Left lung (tissue), 10 donors: Measurements from ENCODE around the gene LHFPL3. TPM values are rescaled to one million over a fixed set of nuclear protein-coding genes. Genes with fewer than 3 reads are reported as not detected.

ENCODE experiments used
- ATAC-seq: fragments of 200-7000 bp; cut with Tn5 transposase; one replicate; pipeline ENCODE4 v1.9.1; 2020; ENCODE audit warnings: moderate library complexity
- DNase-seq, 4 donors: peaks; one replicate each; pipeline ENCODE4 v3.0.0-alpha.2; 2013 to 2020
- H3K27ac ChIP-seq, 2 donors: fragments of 200-600 bp; sonication (generic) in 1 of 2; one replicate each; pipeline versions ENCODE4 v1.5.0 to v1.8.0; 2020 to 2021
- H3K27me3 ChIP-seq, 2 donors: fragments of 200-600 bp; sonication (generic) in 1 of 2; one replicate each; pipeline versions ENCODE4 v1.5.0 to v1.8.0; 2020 to 2021
- H3K36me3 ChIP-seq, 2 donors: fragments of 200-600 bp; sonication (generic) in 1 of 2; one replicate each; pipeline versions ENCODE4 v1.5.0 to v1.8.0; 2020 to 2021
- H3K4me1 ChIP-seq, 2 donors: fragments of 200-600 bp; one replicate each; pipeline ENCODE4 v1.8.0; 2021
- H3K4me3 ChIP-seq, 2 donors: fragments of 200-600 bp; sonication (generic) in 1 of 2; one replicate each; pipeline versions ENCODE4 v1.5.0 to v1.8.0; 2020 to 2021; ENCODE audit warnings: mild to moderate bottlenecking in 1 of 2
- H3K9me3 ChIP-seq, 2 donors: fragments of 200-600 bp; sonication (generic) in 1 of 2; one replicate each; pipeline versions ENCODE4 v1.5.0 to v1.8.0; 2020 to 2021
- CTCF ChIP-seq, 2 donors: fragments of 200-600 bp; sonication (generic) in 1 of 2; IDR thresholded peaks; one replicate each; pipeline versions ENCODE4 v1.5.0 to v1.8.0; 2021; ENCODE audit warnings: antibody characterized with exemption in 2 of 2
- intact Hi-C, 2 donors: fragments of 100-400 bp; cut with DNase I; formaldehyde crosslinking; loops; one replicate each; pipeline versions ENCODE4 v1.11.2 to v1.14.2; 2022
- polyA plus RNA-seq, 6 donors: library from polyadenylated mRNA; unstranded; fragments of 120-200 nt; gene quantifications; one replicate each; pipeline ENCODE4 v1.2.1, GENCODE V29; 2013; ENCODE audit not compliant: insufficient read length in 6 of 6
- total RNA-seq, 2 donors: library from RNA; stranded (reverse); fragmentation: NEBNext Ultra II Directional; extraction: Animal tissue kit (Norgen Biotek cat#: 25700); gene quantifications; one replicate each; pipeline ENCODE4 v1.2.1, GENCODE V29; 2021
- donor health status: DM: no; HTN: yes; CAD: no.
- donor health status: DM: no; HTN: no; CAD: no.

The LHFPL3 gene
- total and polyA plus RNA-seq, 8 donors: 1.0 to 3.7 (median 2.5) TPM; not detected in 2

- ATAC-seq (no peak), DNase-seq (no peak)
- H3K9me3 ChIP-seq: no peaks in the 10 kb centered on the region
- H3K4me3 ChIP-seq: no peak overlapping the region
- no peak for TF ChIP-seq CTCF (IDR thresholded peaks at IDR 0.05)
- no peaks in the 10 kb centered on the region for H3K36me3 ChIP-seq
- no peaks in the 10 kb centered on the region for H3K27me3 ChIP-seq
- peaks cover 0 to 3% of the 10 kb centered on the region in 2 donors for H3K4me1 ChIP-seq
- intact Hi-C loops: no loop called here
- H3K27ac ChIP-seq: no peak overlapping the region
Measured at GRCh38 chr7:104901240-104901619, 572.8 kb downstream of the LHFPL3 start.

- no peak for TF ChIP-seq CTCF (IDR thresholded peaks at IDR 0.05)
- no peaks in the 10 kb centered on the region for H3K27me3 ChIP-seq
- H3K27ac ChIP-seq: no peak overlapping the region
- intact Hi-C loops: no loop called here
- no peaks in the 10 kb centered on the region for H3K9me3 ChIP-seq
- H3K4me1 ChIP-seq: peaks cover 0 to 3% of the 10 kb centered on the region in 2 donors
- no peaks in the 10 kb centered on the region for H3K36me3 ChIP-seq
- DNase-seq: no peak
- no peak overlapping the region for H3K4me3 ChIP-seq
- ATAC-seq: no peak
Measured at GRCh38 chr7:104902183-104902582, 573.8 kb downstream of the LHFPL3 start.

GRCh38 chr7:104903044-104903443, 574.6 kb downstream of the LHFPL3 start:
- Histone ChIP-seq H3K9me3 (no peaks in the 10 kb centered on the region), H3K27me3 (no peaks in the 10 kb centered on the region), H3K4me3 (no peak overlapping the region), H3K4me1 (peaks cover 0 to 3% of the 10 kb centered on the region in 2 donors), H3K27ac (no peak overlapping the region), H3K36me3 (no peaks in the 10 kb centered on the region)
- ATAC-seq (no peak), DNase-seq (no peak)
- no peak for TF ChIP-seq CTCF (IDR thresholded peaks at IDR 0.05)
- intact Hi-C loops: no loop called here

GRCh38 chr7:104903846-104904245, 575.4 kb downstream of the LHFPL3 start:
- Histone ChIP-seq H3K36me3 (no peaks in the 10 kb centered on the region), H3K9me3 (no peaks in the 10 kb centered on the region), H3K27me3 (no peaks in the 10 kb centered on the region), H3K27ac (no peak overlapping the region), H3K4me1 (peaks cover 0 to 3% of the 10 kb centered on the region in 2 donors), H3K4me3 (no peak overlapping the region)
- no peak for ATAC-seq
- no peak for TF ChIP-seq CTCF (IDR thresholded peaks at IDR 0.05)
- DNase-seq: peak in 2 of 4 donors; percentile 63 to 68
- intact Hi-C loops: no loop called here

GRCh38 chr7:104906032-104906431, 577.6 kb downstream of the LHFPL3 start:
- Histone ChIP-seq H3K4me3 (no peak overlapping the region), H3K4me1 (no peaks in the 10 kb centered on the region), H3K9me3 (no peaks in the 10 kb centered on the region), H3K36me3 (no peaks in the 10 kb centered on the region), H3K27me3 (no peaks in the 10 kb centered on the region), H3K27ac (no peak overlapping the region)
- DNase-seq (no peak), ATAC-seq (no peak)
- intact Hi-C loops: no loop called here
- TF ChIP-seq CTCF (IDR thresholded peaks at IDR 0.05): no peak
